SK-N-SH treated with all-trans-retinoic acid at 6 μM for 48 hours (cell line): Measurements from ENCODE around the gene ZNF764.

ENCODE experiments used
- ATAC-seq: fragments of 200-7000 bp; cut with Tn5 transposase; 3 replicates; pipeline ENCODE4 v1.9.1; 2020; ENCODE audit warnings: mild to moderate bottlenecking, moderate library complexity
- ARNTL ChIP-seq: fragments of 450-650 bp; formaldehyde crosslinking; IDR thresholded peaks from 2 replicates; pipeline ENCODE4 v1.5.0; 2020; ENCODE audit warnings: low read depth, mild to moderate bottlenecking, moderate library complexity, borderline replicate concordance
- BACH2 ChIP-seq: fragments of 250-450 bp; sonication (Bioruptor Pico); IDR thresholded peaks from 2 replicates; pipeline ENCODE4 v1.9.0; 2021; ENCODE audit warnings: mild to moderate bottlenecking, borderline replicate concordance
- CSDC2 ChIP-seq: fragments of 250-450 bp; sonication (Bioruptor Pico); IDR thresholded peaks from 2 replicates; pipeline ENCODE4 v1.5.0; 2020; ENCODE audit warnings: mild to moderate bottlenecking, moderate library complexity
- ESRRG ChIP-seq: fragments of 250-450 bp; sonication (Bioruptor Pico); IDR thresholded peaks from 2 replicates; pipeline ENCODE4 v1.6.1; 2021; ENCODE audit warnings: mild to moderate bottlenecking
- GLIS3 ChIP-seq: fragments of 250-450 bp; sonication (Bioruptor Pico); IDR thresholded peaks from 2 replicates; pipeline ENCODE4 v1.5.0; 2020; ENCODE audit warnings: mild to moderate bottlenecking, moderate library complexity
- ISL1 ChIP-seq: fragments of 250-450 bp; sonication (Bioruptor Pico); IDR thresholded peaks from 2 replicates; pipeline ENCODE4 v2.1.2; 2022; ENCODE audit warnings: mild to moderate bottlenecking, moderate library complexity
- OSR1 ChIP-seq: fragments of 250-450 bp; sonication (Bioruptor Pico); IDR thresholded peaks from 2 replicates; pipeline ENCODE4 v1.8.0; 2022; ENCODE audit warnings: moderate library complexity, mild to moderate bottlenecking, inconsistent platforms
- PATZ1 ChIP-seq: fragments of 250-450 bp; sonication (Bioruptor Pico); IDR thresholded peaks from 2 replicates; pipeline ENCODE4 v1.8.0; 2020; ENCODE audit warnings: mild to moderate bottlenecking, moderate library complexity, borderline replicate concordance
- PPARA ChIP-seq: fragments of 250-450 bp; sonication (Bioruptor Pico); IDR thresholded peaks from 2 replicates; pipeline ENCODE4 v1.5.0; 2020; ENCODE audit warnings: mild to moderate bottlenecking, borderline replicate concordance
- RARB ChIP-seq: fragments of 250-450 bp; sonication (Bioruptor Pico); IDR thresholded peaks from 2 replicates; pipeline ENCODE4 v1.8.0; 2021; ENCODE audit warnings: mild to moderate bottlenecking, moderate library complexity
- SNAI2 ChIP-seq: fragments of 250-450 bp; sonication (Bioruptor Pico); IDR thresholded peaks from 2 replicates; pipeline ENCODE4 v1.5.0; 2020; ENCODE audit warnings: mild to moderate bottlenecking, moderate library complexity
- TCF4 ChIP-seq: fragments of 250-450 bp; sonication (Bioruptor Pico); IDR thresholded peaks from 2 replicates; pipeline ENCODE4 v1.8.0; 2021; ENCODE audit warnings: mild to moderate bottlenecking, moderate library complexity, borderline replicate concordance
- TOX ChIP-seq: fragments of 250-450 bp; sonication (Bioruptor Pico); IDR thresholded peaks from 2 replicates; pipeline ENCODE4 v1.8.0; 2021; ENCODE audit warnings: mild to moderate bottlenecking, moderate library complexity, borderline replicate concordance
- TSHZ2 ChIP-seq: fragments of 250-450 bp; sonication (Bioruptor Pico); IDR thresholded peaks from 2 replicates; pipeline ENCODE4 v1.5.0; 2020; ENCODE audit warnings: mild to moderate bottlenecking, moderate library complexity
- ZFP3 ChIP-seq: fragments of 250-450 bp; sonication (Bioruptor Pico); IDR thresholded peaks from 2 replicates; pipeline ENCODE4 v1.5.0; 2020; ENCODE audit warnings: mild to moderate bottlenecking, moderate library complexity
- ZFP30 ChIP-seq: fragments of 450-650 bp; formaldehyde crosslinking; IDR thresholded peaks from 2 replicates; pipeline ENCODE4 v1.5.0; 2022; ENCODE audit warnings: mild to moderate bottlenecking, moderate library complexity
- ZNF565 ChIP-seq: fragments of 450-650 bp; formaldehyde crosslinking; conservative IDR thresholded peaks from 2 replicates; pipeline ENCODE4 v1.5.0; 2020; ENCODE audit warnings: low read depth, mild to moderate bottlenecking, moderate library complexity
- ZNF8 ChIP-seq: fragments of 450-650 bp; formaldehyde crosslinking; IDR thresholded peaks from 2 replicates; pipeline ENCODE4 v1.5.0; 2020; ENCODE audit warnings: mild to moderate bottlenecking, moderate library complexity
- TF ChIP-seq, protein P1 (sequence below): fragments of 250-450 bp; sonication (Bioruptor Pico); IDR thresholded peaks from 2 replicates; pipeline ENCODE4 v1.5.1; 2021; ENCODE audit warnings: mild to moderate bottlenecking, moderate library complexity
- TF ChIP-seq, protein P2 (sequence below): fragments of 250-450 bp; sonication (Bioruptor Pico); IDR thresholded peaks from 2 replicates; pipeline ENCODE4 v1.5.1; 2020; ENCODE audit warnings: low read depth, mild to moderate bottlenecking, moderate library complexity
- TF ChIP-seq, protein P3 (sequence below): fragments of 250-450 bp; sonication (Bioruptor Pico); IDR thresholded peaks from 2 replicates; pipeline ENCODE4 v1.8.0; 2021; ENCODE audit warnings: low read depth, mild to moderate bottlenecking, moderate library complexity, borderline replicate concordance

The ZNF764 gene

DNA sequence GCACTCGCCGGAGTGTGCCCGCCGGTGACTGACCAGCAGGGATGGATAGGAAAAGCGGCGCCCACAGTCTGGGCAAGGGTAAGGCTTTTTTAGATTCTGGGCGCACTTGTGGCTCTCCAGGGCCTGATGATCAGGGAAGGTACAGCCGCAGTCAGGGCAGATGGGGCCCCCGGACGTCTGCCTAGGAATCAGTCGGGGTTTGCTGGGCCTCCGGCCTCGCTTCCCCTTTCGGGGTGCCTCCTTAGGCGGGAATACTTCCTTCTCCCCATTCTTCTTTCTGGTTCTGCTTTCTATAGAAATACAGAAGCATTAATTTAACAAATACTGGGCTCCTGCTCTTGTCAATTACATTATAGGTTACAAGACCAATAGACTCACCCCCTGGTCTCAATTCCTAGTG lies 47.0 kb upstream of the ZNF764 start:
- TF ChIP-seq ESRRG (no peak), OSR1 (CRISPR knock-in tag) (no peak), ZNF8 (CRISPR knock-in tag) (no peak), ZFP3 (no peak), SNAI2 (CRISPR knock-in tag) (no peak), TOX (CRISPR knock-in tag) (no peak), ZFP30 (CRISPR knock-in tag) (no peak), GLIS3 (CRISPR knock-in tag) (no peak), TCF4 (CRISPR knock-in tag) (no peak), TSHZ2 (CRISPR knock-in tag) (no peak), BACH2 (CRISPR knock-in tag) (no peak), PPARA (no peak), ARNTL (CRISPR knock-in tag) (no peak), PATZ1 (CRISPR knock-in tag) (no peak), CSDC2 (no peak), ZNF565 (CRISPR knock-in tag) (no peak), ISL1 (no peak)
- TF ChIP-seq, protein P1, sequence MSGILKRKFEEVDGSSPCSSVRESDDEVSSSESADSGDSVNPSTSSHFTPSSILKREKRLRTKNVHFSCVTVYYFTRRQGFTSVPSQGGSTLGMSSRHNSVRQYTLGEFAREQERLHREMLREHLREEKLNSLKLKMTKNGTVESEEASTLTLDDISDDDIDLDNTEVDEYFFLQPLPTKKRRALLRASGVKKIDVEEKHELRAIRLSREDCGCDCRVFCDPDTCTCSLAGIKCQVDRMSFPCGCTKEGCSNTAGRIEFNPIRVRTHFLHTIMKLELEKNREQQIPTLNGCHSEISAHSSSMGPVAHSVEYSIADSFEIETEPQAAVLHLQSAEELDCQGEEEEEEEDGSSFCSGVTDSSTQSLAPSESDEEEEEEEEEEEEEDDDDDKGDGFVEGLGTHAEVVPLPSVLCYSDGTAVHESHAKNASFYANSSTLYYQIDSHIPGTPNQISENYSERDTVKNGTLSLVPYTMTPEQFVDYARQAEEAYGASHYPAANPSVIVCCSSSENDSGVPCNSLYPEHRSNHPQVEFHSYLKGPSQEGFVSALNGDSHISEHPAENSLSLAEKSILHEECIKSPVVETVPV (CRISPR knock-in tag): no peak
- TF ChIP-seq, protein P2, sequence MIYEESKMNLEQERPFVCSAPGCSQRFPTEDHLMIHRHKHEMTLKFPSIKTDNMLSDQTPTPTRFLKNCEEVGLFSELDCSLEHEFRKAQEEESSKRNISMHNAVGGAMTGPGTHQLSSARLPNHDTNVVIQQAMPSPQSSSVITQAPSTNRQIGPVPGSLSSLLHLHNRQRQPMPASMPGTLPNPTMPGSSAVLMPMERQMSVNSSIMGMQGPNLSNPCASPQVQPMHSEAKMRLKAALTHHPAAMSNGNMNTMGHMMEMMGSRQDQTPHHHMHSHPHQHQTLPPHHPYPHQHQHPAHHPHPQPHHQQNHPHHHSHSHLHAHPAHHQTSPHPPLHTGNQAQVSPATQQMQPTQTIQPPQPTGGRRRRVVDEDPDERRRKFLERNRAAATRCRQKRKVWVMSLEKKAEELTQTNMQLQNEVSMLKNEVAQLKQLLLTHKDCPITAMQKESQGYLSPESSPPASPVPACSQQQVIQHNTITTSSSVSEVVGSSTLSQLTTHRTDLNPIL (CRISPR knock-in tag): no peak
- TF ChIP-seq, protein P3, sequence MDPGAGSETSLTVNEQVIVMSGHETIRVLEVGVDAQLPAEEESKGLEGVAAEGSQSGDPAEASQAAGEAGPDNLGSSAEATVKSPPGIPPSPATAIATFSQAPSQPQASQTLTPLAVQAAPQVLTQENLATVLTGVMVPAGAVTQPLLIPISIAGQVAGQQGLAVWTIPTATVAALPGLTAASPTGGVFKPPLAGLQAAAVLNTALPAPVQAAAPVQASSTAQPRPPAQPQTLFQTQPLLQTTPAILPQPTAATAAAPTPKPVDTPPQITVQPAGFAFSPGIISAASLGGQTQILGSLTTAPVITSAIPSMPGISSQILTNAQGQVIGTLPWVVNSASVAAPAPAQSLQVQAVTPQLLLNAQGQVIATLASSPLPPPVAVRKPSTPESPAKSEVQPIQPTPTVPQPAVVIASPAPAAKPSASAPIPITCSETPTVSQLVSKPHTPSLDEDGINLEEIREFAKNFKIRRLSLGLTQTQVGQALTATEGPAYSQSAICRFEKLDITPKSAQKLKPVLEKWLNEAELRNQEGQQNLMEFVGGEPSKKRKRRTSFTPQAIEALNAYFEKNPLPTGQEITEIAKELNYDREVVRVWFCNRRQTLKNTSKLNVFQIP (CRISPR knock-in tag): no peak
- ATAC-seq: no peak

GRCh38 chr16:30604316-30604947 lies 46.3 kb upstream of the ZNF764 start:
- TF ChIP-seq, protein P1 (CRISPR knock-in tag): no peak
- TF ChIP-seq, protein P2 (CRISPR knock-in tag): no peak
- TF ChIP-seq RARB (no peak), SNAI2 (CRISPR knock-in tag) (no peak), TSHZ2 (CRISPR knock-in tag) (no peak), ZFP3 (no peak), ZNF565 (CRISPR knock-in tag) (no peak), CSDC2 (no peak), TOX (CRISPR knock-in tag) (no peak), BACH2 (CRISPR knock-in tag) (no peak)
- ATAC-seq: no peak
